Hematopoietic multipotent progenitor cell (in vitro differentiated cells): ENCODE data around the gene FERMT3. TPM values are rescaled to one million over a fixed set of nuclear protein-coding genes. Genes with fewer than 3 reads are reported as not detected.

Experiments used
- total RNA-seq: library from RNA; depleted of rRNA; stranded (reverse); fragments of >200 nt; gene quantifications from one replicate; pipeline ENCODE4 v1.2.3, GENCODE V29; 2012

Gene FERMT3
- total RNA-seq, 1 donor = 221 TPM

Other genes with a start within 250 kb of the FERMT3 start
- 382 TPM for gene COX8A, start 232.1 kb upstream of the FERMT3 start, total RNA-seq
- gene OTUB1, start 220.3 kb upstream of the FERMT3 start, total RNA-seq = 62.7 TPM
- gene FLRT1, start 170.8 kb upstream of the FERMT3 start, total RNA-seq = under 0.01 TPM
- 22.4 TPM for gene MACROD1, start 40.6 kb upstream of the FERMT3 start, total RNA-seq
- 77.3 TPM for gene STIP1, start 20.6 kb upstream of the FERMT3 start, total RNA-seq
- gene TRPT1, start 19.5 kb downstream of the FERMT3 start, total RNA-seq = 33.1 TPM
- gene NUDT22, start 19.6 kb downstream of the FERMT3 start, total RNA-seq = 60.1 TPM
- 44.7 TPM for gene DNAJC4, start 23.8 kb downstream of the FERMT3 start, total RNA-seq
- 15.9 TPM for gene VEGFB, start 27.9 kb downstream of the FERMT3 start, total RNA-seq
- 36.6 TPM for gene FKBP2, start 34.4 kb downstream of the FERMT3 start, total RNA-seq
- gene PPP1R14B, start 40.2 kb downstream of the FERMT3 start, total RNA-seq = 77.0 TPM
- 25.9 TPM for gene PLCB3, start 44.8 kb downstream of the FERMT3 start, total RNA-seq
- gene BAD, start 77.9 kb downstream of the FERMT3 start, total RNA-seq = 32.6 TPM
- 15.1 TPM for gene GPR137, start 79.1 kb downstream of the FERMT3 start, total RNA-seq
- under 0.01 TPM for gene KCNK4, start 84.6 kb downstream of the FERMT3 start, total RNA-seq
- gene CATSPERZ, start 93.6 kb downstream of the FERMT3 start, total RNA-seq = not detected
- gene ESRRA, start 98.8 kb downstream of the FERMT3 start, total RNA-seq = 19.9 TPM
- gene TRMT112, start 110.8 kb downstream of the FERMT3 start, total RNA-seq = 203 TPM
- 103 TPM for gene PRDX5, start 111.4 kb downstream of the FERMT3 start, total RNA-seq
- gene CCDC88B, start 133.5 kb downstream of the FERMT3 start, total RNA-seq = 21.3 TPM
- gene RPS6KA4, start 152.4 kb downstream of the FERMT3 start, total RNA-seq = 59.0 TPM